Trophoblast cell (in vitro differentiated cells and primary cell): ENCODE results near the gene GNB1.

ENCODE experiments used
- DNase-seq, 2 donors: peaks; one replicate each; pipeline ENCODE4 v3.0.0-alpha.2; 2016
- H2AFZ ChIP-seq: 2 replicates; pipeline ENCODE4 v1.6.1; 2013; ENCODE audit warnings: low read length, moderate library complexity, mild to moderate bottlenecking; ENCODE audit not compliant: insufficient read depth, poor library complexity
- H2AK5ac ChIP-seq: 2 replicates; pipeline ENCODE4 v1.6.1; 2013; ENCODE audit warnings: mild to moderate bottlenecking, low read length
- H2BK120ac ChIP-seq: 2 replicates; pipeline ENCODE4 v1.6.1; 2013; ENCODE audit warnings: low read length, mild to moderate bottlenecking, moderate library complexity; ENCODE audit not compliant: insufficient read depth, poor library complexity
- H2BK12ac ChIP-seq: 2 replicates; pipeline ENCODE4 v1.6.1; 2013; ENCODE audit warnings: mild to moderate bottlenecking, low read length, moderate library complexity
- H2BK5ac ChIP-seq: 2 replicates; pipeline ENCODE4 v1.6.1; 2013; ENCODE audit warnings: low read length, low read depth, moderate library complexity, mild to moderate bottlenecking; ENCODE audit not compliant: poor library complexity
- H3K14ac ChIP-seq: 2 replicates; pipeline ENCODE4 v1.6.1; 2013; ENCODE audit warnings: mild to moderate bottlenecking, low read length
- H3K18ac ChIP-seq: 2 replicates; pipeline ENCODE4 v1.6.1; 2013; ENCODE audit warnings: mild to moderate bottlenecking, low read length
- H3K23ac ChIP-seq: 2 replicates; pipeline ENCODE4 v1.6.1; 2013; ENCODE audit warnings: low read length
- H3K27ac ChIP-seq: 2 replicates; pipeline ENCODE4 v1.5.1; 2013; ENCODE audit warnings: low read depth, mild to moderate bottlenecking, inconsistent platforms, low read length, moderate library complexity
- H3K27me3 ChIP-seq: 2 replicates; pipeline ENCODE4 v1.6.1; 2013; ENCODE audit warnings: inconsistent platforms, mild to moderate bottlenecking, low read length, moderate library complexity; ENCODE audit not compliant: insufficient read depth
- H3K36me3 ChIP-seq, 2 experiments: 1 replicate in 1 of 2; 2 replicates in 1 of 2; pipeline ENCODE4 v1.6.1; 2013; ENCODE audit warnings: low read length in 2 of 2, mild to moderate bottlenecking in 2 of 2, moderate library complexity in 1 of 2; ENCODE audit not compliant: insufficient read depth in 2 of 2, control insufficient read depth in 1 of 2
- H3K4ac ChIP-seq: 2 replicates; pipeline ENCODE4 v1.6.1; 2013; ENCODE audit warnings: low read depth, mild to moderate bottlenecking, low read length, moderate library complexity
- H3K4me1 ChIP-seq, 2 experiments: 1 replicate in 1 of 2; 2 replicates in 1 of 2; pipeline ENCODE4 v1.6.1; 2013; ENCODE audit warnings: low read length in 2 of 2, mild to moderate bottlenecking in 2 of 2, moderate library complexity in 1 of 2; ENCODE audit not compliant: insufficient read depth in 2 of 2, control insufficient read depth in 1 of 2
- H3K4me2 ChIP-seq: 2 replicates; pipeline ENCODE4 v1.6.1; 2013; ENCODE audit warnings: inconsistent platforms, mild to moderate bottlenecking, low read length, moderate library complexity
- H3K4me3 ChIP-seq: 2 replicates; pipeline ENCODE4 v1.5.1; 2013; ENCODE audit warnings: mild to moderate bottlenecking, low read depth, low read length, inconsistent platforms
- H3K79me1 ChIP-seq: one replicate; pipeline ENCODE4 v1.6.1; 2013; ENCODE audit warnings: low read length
- H3K79me2 ChIP-seq: 2 replicates; pipeline ENCODE4 v1.6.1; 2013; ENCODE audit warnings: low read length, mild to moderate bottlenecking; ENCODE audit not compliant: control insufficient read depth, insufficient read depth, poor library complexity
- H3K9ac ChIP-seq: 2 replicates; pipeline ENCODE4 v1.6.1; 2013; ENCODE audit warnings: mild to moderate bottlenecking, low read length
- H3K9me3 ChIP-seq: 2 replicates; pipeline ENCODE4 v1.6.1; 2013; ENCODE audit warnings: low read depth, mild to moderate bottlenecking, control low read depth, inconsistent platforms, low read length; ENCODE audit not compliant: insufficient read depth
- H4K12ac ChIP-seq: 2 replicates; pipeline ENCODE4 v1.6.1; 2013; ENCODE audit warnings: low read depth, mild to moderate bottlenecking, low read length, moderate library complexity
- H4K8ac ChIP-seq: 2 replicates; pipeline ENCODE4 v1.6.1; 2013; ENCODE audit warnings: low read depth, mild to moderate bottlenecking, low read length, moderate library complexity
- H4K91ac ChIP-seq: one replicate; pipeline ENCODE4 v1.6.1; 2013; ENCODE audit warnings: low read depth, mild to moderate bottlenecking, low read length, moderate library complexity
- WGBS: extraction: QIAGEN DNeasy Blood & Tissue Kit; methylation state at CpG from one replicate; pipeline ENCODE4 v1.1.7; 2013; ENCODE audit warnings: missing lambda C conversion rate; ENCODE audit not compliant: insufficient read length, insufficient coverage; ENCODE audit errors: extremely low coverage; 5-methylcytosine and 5-hydroxymethylcytosine counted together

GNB1 gene

GRCh38 chr1:1847890-1848289 lies 43.0 kb downstream of the GNB1 start:
- no peak overlapping the region for H4K91ac ChIP-seq
- H3K79me1 ChIP-seq, result no peaks in the 10 kb centered on the region
- no peak overlapping the region for H3K27ac ChIP-seq
- H2AFZ ChIP-seq, result no peak overlapping the region
- H4K12ac ChIP-seq, result no peak overlapping the region
- peak overlapping the region; percentile 25 for H3K4ac ChIP-seq
- H4K8ac ChIP-seq, result no peak overlapping the region
- H3K14ac ChIP-seq, result no peak overlapping the region
- H3K36me3 ChIP-seq, result peaks cover 6 to 12% of the 10 kb centered on the region in 2 experiments
- H2BK12ac ChIP-seq, result no peak overlapping the region
- no peak overlapping the region for H3K4me3 ChIP-seq
- DNase-seq, result no peak
- peaks cover 22% of the 10 kb centered on the region for H3K79me2 ChIP-seq
- H2BK5ac ChIP-seq, result no peak overlapping the region
- no peaks in the 10 kb centered on the region for H3K9me3 ChIP-seq
- H3K27me3 ChIP-seq, result no peaks in the 10 kb centered on the region
- no peak overlapping the region for H2BK120ac ChIP-seq
- no peak overlapping the region for H3K9ac ChIP-seq
- no peak overlapping the region for H2AK5ac ChIP-seq
- no peaks in the 10 kb centered on the region for H3K4me1 ChIP-seq
- no CpG with 5 or more reads among the region's 10 CpGs for WGBS
- H3K18ac ChIP-seq, result no peak overlapping the region
- H3K4me2 ChIP-seq, result no peak overlapping the region
- H3K23ac ChIP-seq, result no peak overlapping the region

GRCh38 chr1:1847061-1847850 lies 43.6 kb downstream of the GNB1 start:
- Histone ChIP-seq H2BK12ac (no peak overlapping the region), H3K79me1 (no peaks in the 10 kb centered on the region), H2BK5ac (no peak overlapping the region), H3K36me3 (peaks cover 8 to 9% of the 10 kb centered on the region in 2 experiments), H4K12ac (no peak overlapping the region), H3K4me3 (no peak overlapping the region), H3K27me3 (no peaks in the 10 kb centered on the region), H2AFZ (no peak overlapping the region), H3K4me1 (no peaks in the 10 kb centered on the region), H3K18ac (no peak overlapping the region), H4K8ac (no peak overlapping the region), H3K9ac (no peak overlapping the region), H3K9me3 (no peaks in the 10 kb centered on the region), H2AK5ac (no peak overlapping the region), H2BK120ac (no peak overlapping the region), H3K4ac (peak overlapping the region; percentile 53), H3K27ac (no peak overlapping the region), H3K79me2 (peaks cover 21% of the 10 kb centered on the region), H3K23ac (no peak overlapping the region), H3K4me2 (no peak overlapping the region), H4K91ac (no peak overlapping the region), H3K14ac (no peak overlapping the region)
- no CpG with 5 or more reads among the region's 8 CpGs for WGBS
- no peak for DNase-seq

- H3K9me3 ChIP-seq, result no peaks in the 10 kb centered on the region
- H3K79me1 ChIP-seq, result no peaks in the 10 kb centered on the region
- H3K4me1 ChIP-seq, result no peaks in the 10 kb centered on the region
- no peak overlapping the region for H3K27ac ChIP-seq
- no peak overlapping the region for H2BK12ac ChIP-seq
- H4K91ac ChIP-seq, result no peak overlapping the region
- no peak overlapping the region for H3K4me3 ChIP-seq
- H2BK120ac ChIP-seq, result no peak overlapping the region
- no peak overlapping the region for H2AFZ ChIP-seq
- no peak overlapping the region for H4K8ac ChIP-seq
- no peaks in the 10 kb centered on the region for H3K27me3 ChIP-seq
- no peak overlapping the region for H3K14ac ChIP-seq
- peak overlapping the region; percentile 88 for H3K4ac ChIP-seq
- H2AK5ac ChIP-seq, result no peak overlapping the region
- no peak overlapping the region for H2BK5ac ChIP-seq
- no peak for DNase-seq
- H3K23ac ChIP-seq, result no peak overlapping the region
- no peak overlapping the region for H4K12ac ChIP-seq
- no CpG with 5 or more reads among the region's 5 CpGs for WGBS
- H3K18ac ChIP-seq, result no peak overlapping the region
- H3K36me3 ChIP-seq, result peaks cover 8 to 9% of the 10 kb centered on the region in 2 experiments
- no peak overlapping the region for H3K9ac ChIP-seq
- no peak overlapping the region for H3K4me2 ChIP-seq
- peaks cover 19% of the 10 kb centered on the region for H3K79me2 ChIP-seq
Measured at GRCh38 chr1:1846386-1846918, 44.4 kb downstream of the GNB1 start.

- no CpG with 5 or more reads among the region's 11 CpGs for WGBS
- H3K4me3 ChIP-seq, result no peak overlapping the region
Measured at GRCh38 chr1:1842360-1843146, 48.3 kb downstream of the GNB1 start.

More at GRCh38 chr1:1842360-1843146, 48.3 kb downstream of the GNB1 start:
- DNase-seq, result no peak
- H3K27ac ChIP-seq, result no peak overlapping the region
- H2BK12ac ChIP-seq, result no peak overlapping the region
- H3K27me3 ChIP-seq, result no peaks in the 10 kb centered on the region
- H3K79me2 ChIP-seq, result peaks cover 19% of the 10 kb centered on the region
- no peak overlapping the region for H3K18ac ChIP-seq
- no peak overlapping the region for H2BK5ac ChIP-seq
- H2AK5ac ChIP-seq, result no peak overlapping the region
- no peak overlapping the region for H4K12ac ChIP-seq
- H4K91ac ChIP-seq, result no peak overlapping the region
- H3K9me3 ChIP-seq, result no peaks in the 10 kb centered on the region
- no peak overlapping the region for H4K8ac ChIP-seq
- no peak overlapping the region for H3K23ac ChIP-seq
- peak overlapping the region; percentile 58 for H2AFZ ChIP-seq
- H3K4me1 ChIP-seq, result peaks cover 0 to 4% of the 10 kb centered on the region in 2 experiments
- no peak overlapping the region for H3K14ac ChIP-seq
- H3K4me2 ChIP-seq, result no peak overlapping the region
- H3K4ac ChIP-seq, result peak overlapping the region; percentile 93
- H3K36me3 ChIP-seq, result peaks cover 7 to 11% of the 10 kb centered on the region in 2 experiments
- H3K79me1 ChIP-seq, result no peaks in the 10 kb centered on the region
- H2BK120ac ChIP-seq, result no peak overlapping the region
- H3K9ac ChIP-seq, result no peak overlapping the region
